H1 (cell line): ENCODE measurements around the gene PLPP2. TPM values are rescaled to one million over a fixed set of nuclear protein-coding genes. Genes with fewer than 3 reads are reported as not detected.

Experiments used
- EGR1 ChIP-seq: IDR thresholded peaks from 2 replicates; pipeline ENCODE4 v1.6.1; 2011; ENCODE audit warnings: low read depth, low read length, borderline replicate concordance
- FOSL1 ChIP-seq: IDR thresholded peaks from 2 replicates; pipeline ENCODE4 v1.6.1; 2011; ENCODE audit warnings: mild to moderate bottlenecking, low read depth, low read length, moderate library complexity; ENCODE audit not compliant: insufficient read depth
- KDM5A ChIP-seq: fragments of 200-600 bp; IDR thresholded peaks from 2 replicates; pipeline ENCODE4 v1.7.1; 2012; ENCODE audit warnings: mild to moderate bottlenecking, low read length, inconsistent platforms, mixed read lengths
- RAD21 ChIP-seq, 2 experiments: IDR thresholded peaks in 1 of 2; conservative IDR thresholded peaks in 1 of 2; 2 replicates each; pipeline ENCODE4 v1.6.1; 2011; ENCODE audit warnings: low read depth in 2 of 2, low read length in 2 of 2, improper control_type of control experiment in 1 of 2, inconsistent platforms in 1 of 2, mild to moderate bottlenecking in 1 of 2, moderate library complexity in 1 of 2
- polyA plus RNA-seq, 7 experiments: library from polyadenylated mRNA; depleted of rRNA in 3 of 7; stranded (reverse) in 5 of 7; unstranded in 2 of 7; fragments of >200 nt in 5 of 7; fragments of 200-250 nt in 2 of 7; gene quantifications; 1 replicate in 5 of 7; 2 replicates in 1 of 7; 4 replicates in 1 of 7; pipeline versions ENCODE4 v1.2.1 to v1.2.3, GENCODE V29; 2011 to 2013; ENCODE audit warnings: missing spikeins in 2 of 7, mixed read lengths in 2 of 7
- total RNA-seq: library from RNA; stranded (reverse); fragmentation: NEBNext Ultra II Directional; extraction: Animal tissue kit (Norgen Biotek cat#: 25700); gene quantifications from 2 replicates; pipeline ENCODE4 v1.2.1, GENCODE V29; 2021
- TF ChIP-seq, protein P1 (sequence below): fragments of 300-600 bp; sonication (generic); IDR thresholded peaks from 2 replicates; pipeline ENCODE4 v1.7.1; 2012; ENCODE audit warnings: low read length, moderate library complexity, mild to moderate bottlenecking, inconsistent platforms; ENCODE audit not compliant: insufficient replicate concordance
- TF ChIP-seq, protein P2 (sequence below), 3 experiments: IDR thresholded peaks; 1 replicate in 2 of 3; 2 replicates in 1 of 3; pipeline versions ENCODE4 v1.5.1 to v1.6.1; 2011; ENCODE audit warnings: low read length in 3 of 3, mild to moderate bottlenecking in 3 of 3, inconsistent platforms in 2 of 3, low read depth in 1 of 3, moderate library complexity in 1 of 3; ENCODE audit not compliant: insufficient read depth in 1 of 3; ENCODE audit errors: control extremely low read depth in 1 of 3

PLPP2 gene
- total and polyA plus RNA-seq, 2 of the 8 experiments (the other 6 are each of a cell fraction or from before 2014, with no cell fraction given): 101 to 195 TPM

- TF ChIP-seq, protein P1, sequence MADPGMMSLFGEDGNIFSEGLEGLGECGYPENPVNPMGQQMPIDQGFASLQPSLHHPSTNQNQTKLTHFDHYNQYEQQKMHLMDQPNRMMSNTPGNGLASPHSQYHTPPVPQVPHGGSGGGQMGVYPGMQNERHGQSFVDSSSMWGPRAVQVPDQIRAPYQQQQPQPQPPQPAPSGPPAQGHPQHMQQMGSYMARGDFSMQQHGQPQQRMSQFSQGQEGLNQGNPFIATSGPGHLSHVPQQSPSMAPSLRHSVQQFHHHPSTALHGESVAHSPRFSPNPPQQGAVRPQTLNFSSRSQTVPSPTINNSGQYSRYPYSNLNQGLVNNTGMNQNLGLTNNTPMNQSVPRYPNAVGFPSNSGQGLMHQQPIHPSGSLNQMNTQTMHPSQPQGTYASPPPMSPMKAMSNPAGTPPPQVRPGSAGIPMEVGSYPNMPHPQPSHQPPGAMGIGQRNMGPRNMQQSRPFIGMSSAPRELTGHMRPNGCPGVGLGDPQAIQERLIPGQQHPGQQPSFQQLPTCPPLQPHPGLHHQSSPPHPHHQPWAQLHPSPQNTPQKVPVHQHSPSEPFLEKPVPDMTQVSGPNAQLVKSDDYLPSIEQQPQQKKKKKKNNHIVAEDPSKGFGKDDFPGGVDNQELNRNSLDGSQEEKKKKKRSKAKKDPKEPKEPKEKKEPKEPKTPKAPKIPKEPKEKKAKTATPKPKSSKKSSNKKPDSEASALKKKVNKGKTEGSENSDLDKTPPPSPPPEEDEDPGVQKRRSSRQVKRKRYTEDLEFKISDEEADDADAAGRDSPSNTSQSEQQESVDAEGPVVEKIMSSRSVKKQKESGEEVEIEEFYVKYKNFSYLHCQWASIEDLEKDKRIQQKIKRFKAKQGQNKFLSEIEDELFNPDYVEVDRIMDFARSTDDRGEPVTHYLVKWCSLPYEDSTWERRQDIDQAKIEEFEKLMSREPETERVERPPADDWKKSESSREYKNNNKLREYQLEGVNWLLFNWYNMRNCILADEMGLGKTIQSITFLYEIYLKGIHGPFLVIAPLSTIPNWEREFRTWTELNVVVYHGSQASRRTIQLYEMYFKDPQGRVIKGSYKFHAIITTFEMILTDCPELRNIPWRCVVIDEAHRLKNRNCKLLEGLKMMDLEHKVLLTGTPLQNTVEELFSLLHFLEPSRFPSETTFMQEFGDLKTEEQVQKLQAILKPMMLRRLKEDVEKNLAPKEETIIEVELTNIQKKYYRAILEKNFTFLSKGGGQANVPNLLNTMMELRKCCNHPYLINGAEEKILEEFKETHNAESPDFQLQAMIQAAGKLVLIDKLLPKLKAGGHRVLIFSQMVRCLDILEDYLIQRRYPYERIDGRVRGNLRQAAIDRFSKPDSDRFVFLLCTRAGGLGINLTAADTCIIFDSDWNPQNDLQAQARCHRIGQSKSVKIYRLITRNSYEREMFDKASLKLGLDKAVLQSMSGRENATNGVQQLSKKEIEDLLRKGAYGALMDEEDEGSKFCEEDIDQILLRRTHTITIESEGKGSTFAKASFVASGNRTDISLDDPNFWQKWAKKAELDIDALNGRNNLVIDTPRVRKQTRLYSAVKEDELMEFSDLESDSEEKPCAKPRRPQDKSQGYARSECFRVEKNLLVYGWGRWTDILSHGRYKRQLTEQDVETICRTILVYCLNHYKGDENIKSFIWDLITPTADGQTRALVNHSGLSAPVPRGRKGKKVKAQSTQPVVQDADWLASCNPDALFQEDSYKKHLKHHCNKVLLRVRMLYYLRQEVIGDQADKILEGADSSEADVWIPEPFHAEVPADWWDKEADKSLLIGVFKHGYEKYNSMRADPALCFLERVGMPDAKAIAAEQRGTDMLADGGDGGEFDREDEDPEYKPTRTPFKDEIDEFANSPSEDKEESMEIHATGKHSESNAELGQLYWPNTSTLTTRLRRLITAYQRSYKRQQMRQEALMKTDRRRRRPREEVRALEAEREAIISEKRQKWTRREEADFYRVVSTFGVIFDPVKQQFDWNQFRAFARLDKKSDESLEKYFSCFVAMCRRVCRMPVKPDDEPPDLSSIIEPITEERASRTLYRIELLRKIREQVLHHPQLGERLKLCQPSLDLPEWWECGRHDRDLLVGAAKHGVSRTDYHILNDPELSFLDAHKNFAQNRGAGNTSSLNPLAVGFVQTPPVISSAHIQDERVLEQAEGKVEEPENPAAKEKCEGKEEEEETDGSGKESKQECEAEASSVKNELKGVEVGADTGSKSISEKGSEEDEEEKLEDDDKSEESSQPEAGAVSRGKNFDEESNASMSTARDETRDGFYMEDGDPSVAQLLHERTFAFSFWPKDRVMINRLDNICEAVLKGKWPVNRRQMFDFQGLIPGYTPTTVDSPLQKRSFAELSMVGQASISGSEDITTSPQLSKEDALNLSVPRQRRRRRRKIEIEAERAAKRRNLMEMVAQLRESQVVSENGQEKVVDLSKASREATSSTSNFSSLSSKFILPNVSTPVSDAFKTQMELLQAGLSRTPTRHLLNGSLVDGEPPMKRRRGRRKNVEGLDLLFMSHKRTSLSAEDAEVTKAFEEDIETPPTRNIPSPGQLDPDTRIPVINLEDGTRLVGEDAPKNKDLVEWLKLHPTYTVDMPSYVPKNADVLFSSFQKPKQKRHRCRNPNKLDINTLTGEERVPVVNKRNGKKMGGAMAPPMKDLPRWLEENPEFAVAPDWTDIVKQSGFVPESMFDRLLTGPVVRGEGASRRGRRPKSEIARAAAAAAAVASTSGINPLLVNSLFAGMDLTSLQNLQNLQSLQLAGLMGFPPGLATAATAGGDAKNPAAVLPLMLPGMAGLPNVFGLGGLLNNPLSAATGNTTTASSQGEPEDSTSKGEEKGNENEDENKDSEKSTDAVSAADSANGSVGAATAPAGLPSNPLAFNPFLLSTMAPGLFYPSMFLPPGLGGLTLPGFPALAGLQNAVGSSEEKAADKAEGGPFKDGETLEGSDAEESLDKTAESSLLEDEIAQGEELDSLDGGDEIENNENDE: no peak
- TF ChIP-seq, protein P2, sequence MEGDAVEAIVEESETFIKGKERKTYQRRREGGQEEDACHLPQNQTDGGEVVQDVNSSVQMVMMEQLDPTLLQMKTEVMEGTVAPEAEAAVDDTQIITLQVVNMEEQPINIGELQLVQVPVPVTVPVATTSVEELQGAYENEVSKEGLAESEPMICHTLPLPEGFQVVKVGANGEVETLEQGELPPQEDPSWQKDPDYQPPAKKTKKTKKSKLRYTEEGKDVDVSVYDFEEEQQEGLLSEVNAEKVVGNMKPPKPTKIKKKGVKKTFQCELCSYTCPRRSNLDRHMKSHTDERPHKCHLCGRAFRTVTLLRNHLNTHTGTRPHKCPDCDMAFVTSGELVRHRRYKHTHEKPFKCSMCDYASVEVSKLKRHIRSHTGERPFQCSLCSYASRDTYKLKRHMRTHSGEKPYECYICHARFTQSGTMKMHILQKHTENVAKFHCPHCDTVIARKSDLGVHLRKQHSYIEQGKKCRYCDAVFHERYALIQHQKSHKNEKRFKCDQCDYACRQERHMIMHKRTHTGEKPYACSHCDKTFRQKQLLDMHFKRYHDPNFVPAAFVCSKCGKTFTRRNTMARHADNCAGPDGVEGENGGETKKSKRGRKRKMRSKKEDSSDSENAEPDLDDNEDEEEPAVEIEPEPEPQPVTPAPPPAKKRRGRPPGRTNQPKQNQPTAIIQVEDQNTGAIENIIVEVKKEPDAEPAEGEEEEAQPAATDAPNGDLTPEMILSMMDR (IDR thresholded peaks at IDR 0.05; ENCODE audit: control extremely low read depth in 1 of 3, insufficient read depth in 1 of 3, low read depth in 1 of 3, low read length in 3 of 3): no peak
- no peak for TF ChIP-seq KDM5A
- TF ChIP-seq EGR1: no peak
- TF ChIP-seq RAD21 (IDR thresholded peaks at IDR 0.05 in 1 of 2, conservative IDR thresholded peaks at IDR 0.05 in 1 of 2; ENCODE audit: low read depth in 2 of 2, low read length in 2 of 2): no peak
- TF ChIP-seq FOSL1: no peak
Measured at GRCh38 chr19:310781-311496, 19.7 kb upstream of the PLPP2 start (continued).
